ENCODE results near the gene KLF3. TPM values are rescaled to one million over a fixed set of nuclear protein-coding genes. Genes with fewer than 3 reads are reported as not detected.

Gene KLF3
- total and polyA plus RNA-seq, 2 of the 8 experiments (the other 6 are each of a cell fraction or from before 2014, with no cell fraction given) = 8.0 to 14.9 TPM

- TF ChIP-seq MAX (IDR thresholded peaks at IDR 0.05) (0 out of 2 replicates have a peak, but pooled peaks have one; percentile 29), E2F6 (IDR thresholded peaks at IDR 0.05) (no peak), HDAC6 (IDR thresholded peaks at IDR 0.05; ENCODE audit: low read depth, low read length) (no peak), SRF (IDR thresholded peaks at IDR 0.05; ENCODE audit: low read depth, low read length) (no peak), RFX5 (IDR thresholded peaks at IDR 0.05; ENCODE audit: borderline replicate concordance, low read depth, low read length) (no peak), EZH2 (IDR thresholded peaks at IDR 0.05; ENCODE audit: low read depth, low read length, severe bottlenecking) (no peak), SIN3A (conservative IDR thresholded peaks at IDR 0.05 in 1 of 2, IDR thresholded peaks at IDR 0.05 in 1 of 2; ENCODE audit: low read depth in 1 of 2, low read length in 2 of 2) (peak in 1 of 2 experiments; percentile 44; a peak in 1 of 4 replicates), POU5F1 (IDR thresholded peaks at IDR 0.05; ENCODE audit: low read depth, low read length) (no peak), EGR1 (IDR thresholded peaks at IDR 0.05; ENCODE audit: borderline replicate concordance, low read depth, low read length) (no peak), SAP30 (IDR thresholded peaks at IDR 0.05; ENCODE audit: insufficient read depth, insufficient replicate concordance, low read length) (no peak), KDM5A (IDR thresholded peaks at IDR 0.05; ENCODE audit: low read length) (no peak), MAFK (IDR thresholded peaks at IDR 0.05; ENCODE audit: low read depth, low read length) (no peak), YY1 (IDR thresholded peaks at IDR 0.05; ENCODE audit: low read depth, low read length) (0 out of 2 replicates have a peak, but pooled peaks have one; percentile 9), CBX5 (IDR thresholded peaks at IDR 0.05; ENCODE audit: low read depth, low read length) (no peak), ASH2L (IDR thresholded peaks at IDR 0.05; ENCODE audit: low read length) (peak; percentile 74), SUZ12 (IDR thresholded peaks at IDR 0.05; ENCODE audit: low read length) (no peak), RBBP5 (IDR thresholded peaks at IDR 0.05; ENCODE audit: borderline replicate concordance, low read depth, low read length) (no peak), RNF2 (IDR thresholded peaks at IDR 0.05; ENCODE audit: borderline replicate concordance, low read depth, low read length, missing control alignments, poor library complexity, severe bottlenecking) (no peak), SP4 (IDR thresholded peaks at IDR 0.05; ENCODE audit: low read length) (peak; percentile 34; the same call in 1 of the 2 replicates), SIRT6 (IDR thresholded peaks at IDR 0.05; ENCODE audit: low read length) (no peak), CTBP2 (IDR thresholded peaks at IDR 0.05; ENCODE audit: borderline replicate concordance, insufficient read depth, insufficient read length, low read length) (no peak), TEAD4 (IDR thresholded peaks at IDR 0.05; ENCODE audit: low read depth, low read length) (peak; percentile 95), POLR2A (IDR thresholded peaks at IDR 0.05; ENCODE audit: control extremely low read depth in 1 of 2, low read depth in 2 of 2, low read length in 2 of 2) (peak; percentile 54 to 89)
These were observed 3.3 kb downstream of the KLF3 start (continued) for GRCh38 chr4:38667085-38667893.
